HepG2 (cell line): ENCODE measurements around the gene QRICH2. TPM values are rescaled to one million over a fixed set of nuclear protein-coding genes. Genes with fewer than 3 reads are reported as not detected.
A peak's percentile ranks its signal among the peaks of the same experiment; 100 is the strongest.

ENCODE experiments used
- ASH2L ChIP-seq: fragments of 300-600, 200-600 bp; sonication (generic); IDR thresholded peaks from 2 replicates; pipeline ENCODE4 v1.7.0; 2017; ENCODE audit warnings: low read depth, mild to moderate bottlenecking, moderate library complexity, mixed read lengths, low read length; ENCODE audit not compliant: insufficient read length
- BRD4 ChIP-seq: sonication (generic); formaldehyde crosslinking; IDR thresholded peaks from 2 replicates; pipeline ENCODE4 v1.4.0; 2020; ENCODE audit warnings: missing genetic modification reagents
- FOSL2 ChIP-seq: sonication (generic); formaldehyde crosslinking; IDR thresholded peaks from 2 replicates; pipeline ENCODE4 v1.4.0; 2020; ENCODE audit warnings: missing genetic modification reagents
- GLI4 ChIP-seq: sonication (generic); formaldehyde crosslinking; IDR thresholded peaks from 2 replicates; pipeline ENCODE4 v1.5.1; 2020; ENCODE audit warnings: missing genetic modification reagents, mild to moderate bottlenecking, moderate library complexity, borderline replicate concordance
- HNF4A ChIP-seq: sonication (generic); formaldehyde crosslinking; IDR thresholded peaks from 2 replicates; pipeline ENCODE4 v1.4.0; 2020; ENCODE audit warnings: missing genetic modification reagents
- MED1 ChIP-seq: sonication (generic); formaldehyde crosslinking; IDR thresholded peaks from 2 replicates; pipeline ENCODE4 v1.4.0; 2020; ENCODE audit warnings: missing genetic modification reagents
- MTA3 ChIP-seq: sonication (generic); formaldehyde crosslinking; IDR thresholded peaks from 2 replicates; pipeline ENCODE4 v1.4.0; 2020; ENCODE audit warnings: missing genetic modification reagents
- RFXANK ChIP-seq: IDR thresholded peaks from 2 replicates; pipeline ENCODE4 v1.6.1; 2016
- SNAPC2 ChIP-seq: sonication (generic); formaldehyde crosslinking; IDR thresholded peaks from 2 replicates; pipeline ENCODE4 v1.8.1; 2022; ENCODE audit warnings: mild to moderate bottlenecking, missing genetic modification reagents
- SNRNP70 ChIP-seq: fragments of 200-400 bp; formaldehyde crosslinking; IDR thresholded peaks from 2 replicates; pipeline ENCODE4 v1.6.1; 2017; ENCODE audit warnings: mild to moderate bottlenecking, low read depth, low read length, moderate library complexity
- ZHX1 ChIP-seq: sonication (generic); formaldehyde crosslinking; IDR thresholded peaks from 2 replicates; pipeline ENCODE4 v1.8.1; 2022; ENCODE audit warnings: low read depth, mild to moderate bottlenecking, missing genetic modification reagents
- ZMYM2 ChIP-seq: sonication (generic); formaldehyde crosslinking; IDR thresholded peaks from 2 replicates; pipeline ENCODE4 v1.8.0; 2022; ENCODE audit warnings: mild to moderate bottlenecking, missing genetic modification reagents
- ZNF143 ChIP-seq: sonication (generic); formaldehyde crosslinking; IDR thresholded peaks from 2 replicates; pipeline ENCODE4 v1.4.0; 2020; ENCODE audit warnings: missing genetic modification reagents
- ZNF460 ChIP-seq: sonication (generic); formaldehyde crosslinking; IDR thresholded peaks from 2 replicates; pipeline ENCODE4 v1.5.1; 2020; ENCODE audit warnings: missing genetic modification reagents, mild to moderate bottlenecking, borderline replicate concordance
- ZNF598 ChIP-seq: sonication (generic); formaldehyde crosslinking; IDR thresholded peaks from 2 replicates; pipeline ENCODE4 v1.5.1; 2020; ENCODE audit warnings: mild to moderate bottlenecking, missing genetic modification reagents, borderline replicate concordance
- ZNF629 ChIP-seq: sonication (generic); formaldehyde crosslinking; conservative IDR thresholded peaks from 2 replicates; pipeline ENCODE4 v1.5.0; 2020; ENCODE audit warnings: missing genetic modification reagents
- ZNF770 ChIP-seq: sonication (generic); formaldehyde crosslinking; IDR thresholded peaks from 2 replicates; pipeline ENCODE4 v1.5.0; 2020; ENCODE audit warnings: mild to moderate bottlenecking, missing genetic modification reagents
- polyA plus RNA-seq, 8 experiments: library from polyadenylated mRNA; depleted of rRNA in 3 of 8; stranded (reverse) in 7 of 8; unstranded in 1 of 8; fragments of >200 nt; fragmentation: Illumina TruSeq in 4 of 8; extraction: Trizol in 4 of 8; gene quantifications; 2 replicates each; pipeline versions ENCODE4 v1.2.1 to v1.2.3, GENCODE V29; 2011 to 2016; ENCODE audit warnings: low read depth in 4 of 8, missing spikeins in 1 of 8, mixed read lengths in 1 of 8; ENCODE audit not compliant: insufficient read depth in 1 of 8
- total RNA-seq, 5 experiments: library from RNA; depleted of rRNA; stranded (reverse); fragments of >200 nt; fragmentation: Illumina TruSeq; extraction: Trizol; gene quantifications; 2 replicates each; pipeline ENCODE4 v1.2.3, GENCODE V29; 2016; ENCODE audit warnings: low read depth in 1 of 5
- TF ChIP-seq, protein P1 (sequence below): sonication (generic); formaldehyde crosslinking; IDR thresholded peaks from 2 replicates; pipeline ENCODE4 v1.4.0; 2020; ENCODE audit warnings: missing genetic modification reagents

Gene QRICH2
- total and polyA plus RNA-seq, 2 of the 13 experiments (the other 11 are each of a cell fraction or from before 2014, with no cell fraction given) = 3.7 to 5.7 TPM

GRCh38 chr17:76251478-76252039, 56.5 kb downstream of the QRICH2 start (continued):
- TF ChIP-seq ZHX1 (CRISPR knock-in tag) (peak; percentile 52; the same call in 1 of the 2 replicates), GLI4 (CRISPR knock-in tag) (0 out of 2 replicates have a peak, but pooled peaks have one; percentile 43), ASH2L (peak; percentile 58), ZNF460 (no peak; the same call in 1 of the 2 replicates), MTA3 (no peak), ZNF770 (CRISPR knock-in tag) (peak; percentile 85), ZMYM2 (CRISPR knock-in tag) (peak; percentile 91), SNAPC2 (0 out of 2 replicates have a peak, but pooled peaks have one; percentile 76), HNF4A (CRISPR knock-in tag) (peak; percentile 52; the same call in 1 of the 2 replicates), FOSL2 (peak; percentile 75), ZNF629 (CRISPR knock-in tag) (peak; percentile 92), ZNF598 (peak; percentile 57; the same call in 1 of the 2 replicates), SNRNP70 (no peak), RFXANK (CRISPR knock-in tag) (no peak), BRD4 (no peak), ZNF143 (CRISPR knock-in tag) (0 out of 2 replicates have a peak, but pooled peaks have one; percentile 7), MED1 (CRISPR knock-in tag) (0 out of 2 replicates have a peak, but pooled peaks have one; percentile 19)
- TF ChIP-seq, protein P1, sequence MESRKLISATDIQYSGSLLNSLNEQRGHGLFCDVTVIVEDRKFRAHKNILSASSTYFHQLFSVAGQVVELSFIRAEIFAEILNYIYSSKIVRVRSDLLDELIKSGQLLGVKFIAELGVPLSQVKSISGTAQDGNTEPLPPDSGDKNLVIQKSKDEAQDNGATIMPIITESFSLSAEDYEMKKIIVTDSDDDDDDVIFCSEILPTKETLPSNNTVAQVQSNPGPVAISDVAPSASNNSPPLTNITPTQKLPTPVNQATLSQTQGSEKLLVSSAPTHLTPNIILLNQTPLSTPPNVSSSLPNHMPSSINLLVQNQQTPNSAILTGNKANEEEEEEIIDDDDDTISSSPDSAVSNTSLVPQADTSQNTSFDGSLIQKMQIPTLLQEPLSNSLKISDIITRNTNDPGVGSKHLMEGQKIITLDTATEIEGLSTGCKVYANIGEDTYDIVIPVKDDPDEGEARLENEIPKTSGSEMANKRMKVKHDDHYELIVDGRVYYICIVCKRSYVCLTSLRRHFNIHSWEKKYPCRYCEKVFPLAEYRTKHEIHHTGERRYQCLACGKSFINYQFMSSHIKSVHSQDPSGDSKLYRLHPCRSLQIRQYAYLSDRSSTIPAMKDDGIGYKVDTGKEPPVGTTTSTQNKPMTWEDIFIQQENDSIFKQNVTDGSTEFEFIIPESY (CRISPR knock-in tag) = no peak
